Natural killer cell treated with Interleukin-12 subunit alpha and Interleukin-12 subunit beta and Interleukin-15 and Interleukin-18, amount 100 ng/mL, for 72 hours (primary cell): ENCODE measurements around the gene RAPGEF6. TPM values are rescaled to one million over a fixed set of nuclear protein-coding genes. Genes with fewer than 3 reads are reported as not detected.
"Not testable (repeated sequence)": the region's sequence is repeated elsewhere in the genome, so short reads cannot be mapped to it uniquely, and the experiment has no call there.

Experiments
- ATAC-seq, 2 donors: fragments of 150-1000 bp; cut with Tn5 transposase in 1 of 2; sonication (Bioruptor Pico), chemical (Tn5 transposase) in 1 of 2; 2 replicates each; pipeline ENCODE4 v1.10.0; 2021
- DNase-seq: peaks from one replicate; pipeline ENCODE4 v3.0.0; 2022; ENCODE audit warnings: low spot score
- H3K27ac Mint-ChIP-seq, 2 donors: 1 replicate in 1 of 2; 2 replicates in 1 of 2; pipeline ENCODE4 v1.8.0; 2022; ENCODE audit warnings: mixed read lengths in 2 of 2, mild to moderate bottlenecking in 1 of 2, moderate library complexity in 1 of 2
- H3K27me3 Mint-ChIP-seq, 2 donors: 1 replicate in 1 of 2; 2 replicates in 1 of 2; pipeline ENCODE4 v1.8.0; 2022; ENCODE audit warnings: mixed read lengths in 2 of 2
- H3K36me3 Mint-ChIP-seq: one replicate; pipeline ENCODE4 v1.8.0; 2022; ENCODE audit warnings: mixed read lengths
- H3K4me1 Mint-ChIP-seq, 2 donors: 1 replicate in 1 of 2; 2 replicates in 1 of 2; pipeline ENCODE4 v1.8.0; 2022; ENCODE audit warnings: low read depth in 2 of 2, mixed read lengths in 2 of 2, mild to moderate bottlenecking in 1 of 2
- H3K4me3 Mint-ChIP-seq: one replicate; pipeline ENCODE4 v1.8.0; 2022; ENCODE audit warnings: mixed read lengths
- H3K9me3 Mint-ChIP-seq: 2 replicates; pipeline ENCODE4 v1.8.0; 2022; ENCODE audit warnings: mixed read lengths
- total RNA-seq, 2 donors: library from RNA; stranded (reverse); gene quantifications; one replicate each; pipeline ENCODE4 v1.2.3, GENCODE V29; 2022

The RAPGEF6 gene
- total RNA-seq, 2 donors from 2014 or later, result 31.7 to 39.2 TPM

DNA sequence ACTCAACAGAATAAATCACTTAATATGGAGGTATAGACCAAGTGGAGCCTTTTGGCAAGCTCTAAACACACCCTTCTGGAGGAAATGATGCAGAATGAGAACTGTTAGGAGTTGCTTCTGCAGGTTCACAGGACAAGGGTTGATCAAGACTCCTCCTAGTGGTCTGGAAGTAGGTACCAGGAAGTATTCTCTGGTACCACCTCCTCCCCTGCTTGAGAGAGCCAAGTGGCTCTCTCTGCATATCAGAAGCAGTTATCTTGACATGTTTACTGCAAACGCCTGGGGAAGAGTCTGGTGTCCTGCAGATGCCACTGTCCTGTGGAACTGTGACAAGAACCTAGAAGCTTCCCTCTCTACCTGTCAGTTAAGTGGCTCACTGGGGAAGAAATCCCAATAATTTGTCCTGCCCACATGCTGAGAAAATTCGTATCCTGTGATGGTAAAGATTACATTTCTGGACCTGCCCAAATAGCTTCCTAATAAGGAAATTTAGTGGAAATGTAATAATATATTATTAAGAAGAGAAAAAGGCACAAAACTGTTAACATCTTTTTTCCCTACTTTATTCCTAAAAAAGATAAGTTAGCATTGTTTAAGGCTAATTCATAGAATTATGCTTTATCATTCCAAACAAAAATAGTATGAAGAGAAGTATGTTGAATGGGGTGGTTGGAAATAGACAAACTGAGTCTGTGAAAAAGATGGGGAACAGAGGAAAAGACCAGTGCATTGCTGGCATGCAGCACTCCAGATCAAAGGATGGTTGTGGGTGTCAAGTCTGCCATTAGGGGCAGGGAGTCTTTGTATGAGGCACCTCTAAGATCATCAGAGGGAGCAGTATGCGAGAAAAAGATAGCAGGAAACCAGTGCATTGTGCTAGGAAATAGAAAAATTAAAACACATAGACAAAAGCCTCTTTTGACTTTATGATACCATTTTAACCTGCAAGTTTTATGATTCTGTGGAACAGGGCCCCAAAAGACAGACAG lies 252.3 kb downstream of the RAPGEF6 start:
- Mint-ChIP-seq H3K4me1 (peaks cover 52 to 82% of the 10 kb centered on the region in 2 donors), H3K36me3 (peaks cover 25% of the 10 kb centered on the region), H3K27ac (peak overlapping the region; percentile 96), H3K27me3 (no peaks in the 10 kb centered on the region), H3K9me3 (peaks cover 4% of the 10 kb centered on the region), H3K4me3 (peak overlapping the region; percentile 86)
- DNase-seq, result peak; percentile 74
- ATAC-seq, result peak; percentile 76 to 80

DNA sequence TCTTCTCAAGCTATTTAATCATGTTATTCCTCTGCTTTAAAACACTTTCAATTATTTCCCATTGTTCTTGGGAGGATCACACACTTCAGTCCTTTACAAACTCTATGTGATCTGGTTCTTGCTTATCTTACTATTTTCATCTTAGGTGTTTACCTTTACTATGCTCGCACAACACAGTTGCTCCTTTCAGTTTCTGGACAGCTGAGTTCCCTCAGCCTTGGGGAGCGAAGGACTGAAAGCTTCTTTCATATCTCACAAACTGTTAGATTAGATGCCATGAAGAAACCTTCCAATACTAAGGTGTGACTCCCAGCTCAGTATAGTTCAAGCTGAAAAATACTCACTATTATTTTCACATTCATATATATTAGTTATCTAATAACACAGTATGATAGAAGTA lies 253.3 kb downstream of the RAPGEF6 start:
- peak; percentile 19 to 22 for ATAC-seq
- peak overlapping the region; percentile 96 for H3K27ac Mint-ChIP-seq
- peaks cover 53 to 87% of the 10 kb centered on the region in 2 donors for H3K4me1 Mint-ChIP-seq
- H3K36me3 Mint-ChIP-seq, result peaks cover 25% of the 10 kb centered on the region
- no peaks in the 10 kb centered on the region for H3K27me3 Mint-ChIP-seq
- H3K9me3 Mint-ChIP-seq, result peaks cover 4% of the 10 kb centered on the region
- DNase-seq, result no peak
- peak overlapping the region; percentile 86 for H3K4me3 Mint-ChIP-seq

DNA sequence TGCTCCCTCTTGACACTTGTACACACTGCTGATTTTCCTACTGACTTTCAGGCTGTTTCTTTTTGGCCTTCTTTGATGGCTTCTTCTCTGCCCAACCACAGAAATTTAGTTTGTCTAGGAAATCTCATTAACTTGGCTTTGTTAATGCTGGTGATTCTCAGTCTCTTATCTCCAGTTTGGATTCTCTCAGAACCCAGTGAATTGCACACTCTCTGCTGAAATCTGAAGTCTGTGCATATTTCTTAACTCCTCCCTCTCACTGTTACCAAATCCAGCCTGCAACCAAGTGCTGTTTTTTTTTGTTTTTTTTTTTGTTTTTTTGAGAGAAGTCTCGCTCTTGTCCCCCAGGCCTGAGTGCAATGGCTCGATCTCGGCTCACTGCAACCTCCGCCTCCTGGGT lies 254.0 kb downstream of the RAPGEF6 start:
- peaks cover 59 to 84% of the 10 kb centered on the region in 2 donors for H3K4me1 Mint-ChIP-seq
- H3K36me3 Mint-ChIP-seq, result peaks cover 24% of the 10 kb centered on the region
- H3K27ac Mint-ChIP-seq, result peak overlapping the region; percentile 96
- no peaks in the 10 kb centered on the region for H3K27me3 Mint-ChIP-seq
- H3K4me3 Mint-ChIP-seq, result peak overlapping the region; percentile 86
- DNase-seq (no peak), ATAC-seq (no peak)
- H3K9me3 Mint-ChIP-seq, result peaks cover 4% of the 10 kb centered on the region

DNA sequence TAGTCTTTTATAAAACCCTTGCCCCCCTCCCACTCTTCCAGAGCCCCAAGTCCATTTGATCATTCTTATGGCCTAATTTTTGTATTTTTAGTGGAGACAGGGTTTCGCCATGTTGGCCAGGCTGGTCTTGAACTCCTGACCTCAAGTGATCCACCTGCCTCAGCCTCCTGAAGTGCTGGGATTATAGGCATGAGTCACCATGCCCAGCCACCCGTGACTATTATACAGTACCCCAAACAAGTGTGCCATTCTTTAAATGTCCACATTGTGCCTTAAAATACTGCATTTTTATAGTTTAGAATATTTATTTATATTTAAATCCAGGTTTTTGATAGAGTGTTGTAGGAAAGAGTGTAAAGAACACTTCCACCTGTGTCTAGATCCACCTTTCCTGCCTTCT lies 254.8 kb downstream of the RAPGEF6 start:
- H3K27me3 Mint-ChIP-seq, H3K9me3 Mint-ChIP-seq, DNase-seq, ATAC-seq: not testable (repeated sequence)
- peak overlapping the region; percentile 96 for H3K27ac Mint-ChIP-seq
- peak overlapping the region; percentile 86 for H3K4me3 Mint-ChIP-seq
- peaks cover 64 to 84% of the 10 kb centered on the region in 2 donors for H3K4me1 Mint-ChIP-seq
- H3K36me3 Mint-ChIP-seq, result peaks cover 16% of the 10 kb centered on the region

DNA sequence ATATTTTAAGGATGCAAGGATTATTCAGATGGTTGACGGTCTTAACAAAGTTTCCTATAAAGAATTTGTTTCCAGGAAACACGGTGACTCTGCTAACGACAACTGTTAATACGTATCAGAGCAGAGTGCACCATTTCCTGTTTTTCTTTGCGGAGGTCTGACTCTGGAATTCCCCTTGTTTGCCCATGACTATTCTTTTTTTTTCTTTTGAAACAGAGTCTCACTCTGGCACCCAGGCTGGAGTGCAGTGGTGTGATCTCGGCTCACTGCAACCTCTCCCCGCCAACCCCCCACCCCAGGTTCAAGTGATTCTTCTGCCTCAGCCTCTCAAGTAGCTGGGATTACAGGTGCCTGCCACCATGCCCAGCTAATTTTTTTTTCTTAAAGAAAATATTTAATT lies 255.3 kb downstream of the RAPGEF6 start:
- H3K27me3 Mint-ChIP-seq, result no peaks in the 10 kb centered on the region
- ATAC-seq (peak; percentile 83 to 91), DNase-seq (peak; percentile 81)
- H3K27ac Mint-ChIP-seq, result peak overlapping the region; percentile 96
- peaks cover 4% of the 10 kb centered on the region for H3K9me3 Mint-ChIP-seq
- peak overlapping the region; percentile 86 for H3K4me3 Mint-ChIP-seq
- H3K4me1 Mint-ChIP-seq, result peaks cover 65 to 83% of the 10 kb centered on the region in 2 donors
- H3K36me3 Mint-ChIP-seq, result peaks cover 14% of the 10 kb centered on the region

DNA sequence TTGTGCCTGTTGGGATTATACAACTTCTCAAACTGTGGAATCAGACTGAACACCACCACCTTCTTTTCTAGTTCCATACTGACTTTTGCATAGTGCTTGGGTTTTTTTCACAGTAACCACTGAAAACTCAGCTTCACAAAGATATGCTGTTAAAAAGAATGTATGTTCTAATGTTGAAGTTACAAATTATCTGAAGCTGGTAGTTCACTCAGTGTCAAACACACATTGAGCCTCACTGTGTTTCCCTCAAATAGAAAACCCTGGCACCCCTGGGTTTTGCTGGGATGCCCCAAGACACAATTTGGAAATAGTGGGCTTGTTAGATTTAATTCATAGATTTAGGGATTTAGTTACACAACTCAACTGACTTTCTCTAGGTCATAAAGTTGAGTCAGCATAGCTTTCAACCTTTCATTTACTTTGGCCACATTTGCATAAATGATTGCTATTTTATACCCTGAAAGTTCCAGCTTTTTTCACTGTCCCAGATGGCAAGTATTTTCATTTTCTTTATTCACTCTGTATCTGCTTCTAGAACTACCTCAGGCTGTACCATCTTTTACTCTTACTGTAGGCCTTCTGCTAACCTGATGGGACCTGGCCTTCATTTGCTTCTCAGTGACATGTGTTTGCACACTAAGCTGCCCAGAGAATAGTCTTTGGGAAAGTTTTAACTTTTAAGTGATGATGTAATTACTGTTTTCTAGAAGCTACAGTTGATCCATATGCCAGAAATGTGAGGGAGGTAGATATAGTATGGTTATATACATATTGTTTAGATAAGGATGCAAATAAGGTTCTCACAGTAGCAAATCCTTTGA lies 256.1 kb downstream of the RAPGEF6 start:
- Mint-ChIP-seq H3K9me3 (peaks cover 4% of the 10 kb centered on the region), H3K36me3 (peaks cover 14% of the 10 kb centered on the region), H3K4me1 (peaks cover 58 to 78% of the 10 kb centered on the region in 2 donors), H3K27me3 (no peaks in the 10 kb centered on the region), H3K4me3 (peak overlapping the region; percentile 86), H3K27ac (peak overlapping the region; percentile 96)
- DNase-seq (no peak), ATAC-seq (peak; percentile 23 to 65)

DNA sequence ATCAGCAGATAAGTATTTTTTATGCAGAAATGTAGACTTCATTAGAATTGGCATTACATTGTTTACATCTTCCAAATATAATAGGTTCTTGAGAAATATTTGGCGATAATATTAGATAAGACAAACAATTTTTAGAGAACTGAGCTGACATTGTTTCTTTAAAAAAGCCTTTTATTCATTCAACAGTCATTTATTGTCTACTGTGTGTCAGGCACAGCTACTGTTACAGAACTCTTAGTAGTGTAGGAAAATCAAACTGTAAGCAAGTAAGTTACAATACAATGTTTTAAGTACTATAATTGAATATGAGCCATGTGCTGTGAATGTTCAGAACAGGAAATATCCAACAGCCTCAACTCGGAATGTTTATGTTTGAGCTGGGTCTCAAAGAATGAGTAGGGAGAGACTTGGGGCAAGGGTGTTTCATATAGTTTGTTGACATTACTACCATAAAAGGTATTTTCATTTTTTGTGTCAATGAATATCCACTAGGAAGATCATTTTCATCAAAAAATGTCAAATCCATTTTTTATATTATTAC lies 257.2 kb downstream of the RAPGEF6 start:
- Mint-ChIP-seq H3K4me3 (peak overlapping the region; percentile 44), H3K27ac (peak overlapping the region; percentile 96), H3K36me3 (peaks cover 19% of the 10 kb centered on the region)

DNA sequence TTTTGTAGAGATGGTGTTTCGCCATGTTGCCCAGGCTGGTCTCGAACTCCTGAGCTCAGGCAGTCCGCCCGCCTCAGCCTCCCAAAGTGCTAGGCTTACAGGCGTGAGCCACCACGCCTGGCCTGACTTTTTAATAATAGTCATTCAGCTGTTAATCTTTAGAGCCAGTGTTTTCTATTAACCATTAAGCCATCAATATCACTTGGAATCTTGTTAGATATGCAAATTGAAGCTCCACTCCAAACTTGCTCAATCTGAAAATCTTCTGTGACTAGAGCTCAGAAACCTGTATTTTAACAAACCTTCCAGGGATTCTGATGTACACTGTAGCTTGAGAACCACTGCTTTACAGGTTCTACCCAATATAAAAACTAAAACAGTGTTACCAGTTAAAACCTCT lies 257.7 kb downstream of the RAPGEF6 start:
- no peak for DNase-seq
- peak overlapping the region; percentile 96 for H3K27ac Mint-ChIP-seq
- ATAC-seq, result no peak
- H3K4me3 Mint-ChIP-seq, result peak overlapping the region; percentile 44
- peaks cover 4% of the 10 kb centered on the region for H3K9me3 Mint-ChIP-seq
- peaks cover 19% of the 10 kb centered on the region for H3K36me3 Mint-ChIP-seq
- H3K27me3 Mint-ChIP-seq, result no peaks in the 10 kb centered on the region
- H3K4me1 Mint-ChIP-seq, result peaks cover 56 to 77% of the 10 kb centered on the region in 2 donors

More for the DNA sequence above, 257.2 kb downstream of the RAPGEF6 start:
- H3K9me3 Mint-ChIP-seq, result peaks cover 4% of the 10 kb centered on the region
- ATAC-seq, result no peak
- H3K4me1 Mint-ChIP-seq, result peaks cover 60 to 79% of the 10 kb centered on the region in 2 donors
- no peaks in the 10 kb centered on the region for H3K27me3 Mint-ChIP-seq
- no peak for DNase-seq

DNA sequence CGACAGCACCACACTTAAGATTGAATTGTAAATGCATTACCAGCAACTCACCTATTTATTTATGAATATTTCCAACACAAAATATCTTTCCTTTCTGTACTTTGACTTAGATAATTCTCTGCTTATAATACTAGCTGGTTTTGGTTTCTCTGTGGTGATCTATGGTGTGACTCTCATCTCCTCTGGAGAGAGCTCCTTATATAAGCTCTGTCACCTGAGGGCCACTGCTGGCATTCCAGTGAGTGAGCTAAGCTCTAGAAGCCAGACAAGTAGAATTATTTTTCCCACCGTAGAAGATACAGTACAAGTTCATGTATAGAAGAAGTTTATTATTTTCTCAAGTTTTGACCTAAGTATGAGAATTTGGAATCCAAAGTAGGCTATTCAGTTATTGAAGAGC lies 259.7 kb downstream of the RAPGEF6 start:
- ATAC-seq (no peak), DNase-seq (no peak)
- Mint-ChIP-seq H3K27me3 (no peaks in the 10 kb centered on the region), H3K27ac (peak overlapping the region; percentile 96), H3K4me1 (peaks cover 49 to 76% of the 10 kb centered on the region in 2 donors), H3K9me3 (no peaks in the 10 kb centered on the region), H3K4me3 (peak overlapping the region; percentile 37), H3K36me3 (peaks cover 5% of the 10 kb centered on the region)

Other genes starting within 250 kb of the RAPGEF6 start
- gene FNIP1, start 161.8 kb upstream of the RAPGEF6 start, total RNA-seq, result 10 to 100 TPM; 27.5 to 27.7 TPM